GM19043 (cell line): ENCODE measurements around the gene PSD2.

Experiments used
- ATAC-seq: cut with Tn5 transposase; IDR thresholded peaks from one replicate; pipeline ENCODE4 v1.9.1; 2021; ENCODE audit warnings: low read depth; ENCODE audit not compliant: unreplicated experiment

The PSD2 gene

GRCh38 chr5:139870677-139871076 lies 75.1 kb downstream of the PSD2 start:
- no peak for ATAC-seq

- no peak for ATAC-seq
These were observed 76.0 kb downstream of the PSD2 start for GRCh38 chr5:139871614-139872013.

GRCh38 chr5:139872052-139872766 lies 76.6 kb downstream of the PSD2 start:
- no peak for ATAC-seq

- ATAC-seq = no peak
These were observed 77.5 kb downstream of the PSD2 start for GRCh38 chr5:139872851-139873794.

- no peak for ATAC-seq
These were observed 80.3 kb downstream of the PSD2 start for GRCh38 chr5:139875957-139876356.

DNA sequence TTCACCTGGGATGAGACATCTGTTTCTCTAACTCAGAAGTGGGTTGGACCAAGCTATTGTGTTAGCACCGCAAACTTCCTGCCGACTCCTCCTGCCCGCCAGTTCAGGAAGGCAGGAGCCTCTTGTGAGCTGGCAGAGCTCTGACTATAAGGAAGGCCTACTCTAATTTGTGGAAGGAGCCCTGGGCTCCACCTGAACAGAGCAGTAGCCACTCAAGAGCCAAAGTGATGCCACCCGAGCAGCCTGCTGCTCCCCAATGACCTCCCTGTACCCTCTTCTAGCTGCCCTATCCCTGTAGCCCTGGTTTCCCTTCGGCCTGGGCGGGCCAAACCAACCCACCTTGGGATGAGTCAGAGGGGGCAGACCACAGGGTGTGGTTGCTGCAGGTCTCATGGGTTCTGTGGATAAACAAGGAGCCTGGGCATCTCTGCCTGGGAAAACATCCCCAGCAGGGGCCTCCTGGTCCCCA lies 81.6 kb downstream of the PSD2 start:
- ATAC-seq = no peak

DNA sequence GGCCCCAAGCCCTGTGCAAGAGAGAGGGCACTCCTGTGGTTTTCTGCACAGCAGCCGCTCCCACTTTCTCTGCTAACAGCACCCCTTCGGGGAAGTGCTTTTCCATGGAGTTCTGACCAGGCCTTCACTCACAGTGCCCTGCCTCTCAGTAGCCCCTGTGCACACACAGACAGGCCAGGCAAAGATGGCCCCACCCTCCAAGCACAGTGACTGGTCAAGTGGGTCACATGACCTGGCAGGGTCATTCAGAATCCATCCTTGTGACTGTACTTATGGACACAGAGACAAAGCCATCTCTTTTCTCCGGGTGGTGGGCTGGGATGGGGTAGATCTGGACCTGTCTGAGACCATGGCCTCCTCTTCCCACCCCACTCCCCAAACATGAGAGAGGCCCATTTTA lies 82.5 kb downstream of the PSD2 start:
- no peak for ATAC-seq

- ATAC-seq = no peak
These were observed 85.0 kb downstream of the PSD2 start for GRCh38 chr5:139880416-139881142.

GRCh38 chr5:139881143-139881733 lies 85.6 kb downstream of the PSD2 start:
- no peak for ATAC-seq

DNA sequence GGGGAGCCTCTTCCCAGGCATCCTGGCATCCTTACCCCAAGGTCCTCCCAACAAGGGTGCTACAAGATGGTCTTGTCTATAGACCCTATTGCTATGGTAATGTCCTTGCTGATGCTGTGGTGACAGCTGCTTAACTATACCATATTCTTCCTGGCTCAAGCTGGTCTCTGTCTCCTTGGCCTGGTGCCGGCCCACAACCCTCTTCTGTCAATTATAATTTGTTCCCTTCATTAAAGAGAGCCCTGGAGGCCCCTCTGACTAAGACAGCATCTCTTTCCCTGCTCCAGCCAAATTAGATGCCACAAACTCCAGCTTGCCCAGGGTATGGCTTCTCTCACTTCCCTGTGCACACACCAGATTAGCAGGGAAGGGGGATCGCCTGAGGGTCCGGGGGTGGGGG lies 86.7 kb downstream of the PSD2 start:
- ATAC-seq = no peak

DNA sequence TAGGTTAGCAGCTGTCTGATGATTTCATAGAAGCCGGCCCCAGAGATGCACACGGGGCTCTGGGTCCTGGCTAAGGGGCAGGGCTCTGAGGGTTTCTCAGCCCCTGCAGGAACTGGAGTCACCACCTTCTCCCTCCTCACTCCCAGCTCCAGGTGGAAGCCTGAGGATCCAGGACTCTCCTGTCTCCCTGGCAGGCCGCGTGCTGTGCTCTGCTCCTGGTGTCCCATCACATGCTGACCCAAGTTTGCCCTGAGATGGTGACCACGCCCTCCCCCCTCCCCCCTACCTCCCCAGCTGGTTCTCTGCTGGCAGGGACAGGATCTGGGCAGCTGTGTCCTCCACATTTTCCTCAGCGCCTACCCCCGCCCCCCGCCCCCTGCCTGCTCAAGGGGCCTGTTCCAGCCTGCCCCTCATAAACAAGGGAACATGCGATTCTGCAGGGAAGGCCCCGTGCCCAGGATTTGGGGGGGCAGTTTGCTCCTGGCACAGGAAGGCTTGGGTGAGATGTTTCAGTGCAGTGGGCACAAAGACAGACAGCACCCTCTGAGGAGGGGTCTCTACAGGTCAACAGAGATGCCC lies 87.4 kb downstream of the PSD2 start:
- ATAC-seq = no peak

DNA sequence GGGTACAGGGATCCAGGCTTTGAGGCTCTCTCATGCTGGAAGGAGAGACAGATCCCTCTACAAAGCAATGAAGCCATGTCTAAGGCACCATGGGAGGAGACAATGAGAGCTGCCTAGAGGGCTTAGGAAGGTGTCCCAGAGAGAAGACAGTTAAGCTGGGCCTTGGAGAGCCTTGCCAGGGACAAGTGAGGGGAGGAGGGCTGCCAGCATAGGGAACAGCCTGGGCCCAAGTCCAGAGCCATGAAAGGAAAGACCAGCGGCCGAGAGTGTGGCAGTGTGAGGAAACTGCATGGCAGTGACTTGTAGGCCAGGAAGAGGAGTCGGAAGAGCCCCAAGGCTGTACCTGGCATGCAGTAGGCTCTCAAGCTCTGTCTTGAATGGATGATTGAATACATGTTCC lies 88.5 kb downstream of the PSD2 start:
- no peak for ATAC-seq

GRCh38 chr5:139884734-139885133 lies 89.1 kb downstream of the PSD2 start:
- ATAC-seq = no peak

DNA sequence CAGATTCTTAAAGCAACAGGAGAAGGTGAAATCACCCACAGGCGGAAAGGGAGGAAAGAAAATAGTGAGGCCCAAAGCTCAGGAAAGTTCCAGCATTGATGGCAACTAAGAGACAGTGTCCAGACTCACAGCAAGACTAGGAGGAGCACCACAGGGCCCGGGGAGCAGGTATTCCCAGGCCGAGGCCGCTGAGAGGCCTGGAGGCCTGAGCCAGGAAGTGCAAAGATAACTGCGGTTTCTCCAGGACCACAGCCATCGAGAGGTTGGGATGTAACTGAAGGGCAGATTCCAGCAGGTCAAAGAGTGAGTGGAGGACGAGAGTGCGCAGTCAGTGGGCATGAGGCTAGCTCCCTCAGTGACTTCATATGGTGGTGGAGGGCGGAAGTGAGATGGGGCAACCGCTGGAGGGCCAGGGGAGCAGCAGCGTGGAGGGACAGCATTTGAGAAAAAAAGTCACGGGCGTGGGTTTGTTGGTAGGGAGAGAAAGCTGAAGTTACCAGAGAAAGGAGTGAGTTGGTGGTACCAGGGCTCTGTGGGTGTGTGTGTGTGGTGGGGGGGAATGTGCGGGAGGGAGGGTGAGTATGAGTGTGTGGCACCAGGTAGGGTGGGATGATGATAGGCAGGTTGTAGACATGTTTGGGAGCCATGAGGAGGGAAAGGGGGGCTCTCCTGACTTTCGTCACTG lies 89.7 kb downstream of the PSD2 start:
- ATAC-seq = no peak

DNA sequence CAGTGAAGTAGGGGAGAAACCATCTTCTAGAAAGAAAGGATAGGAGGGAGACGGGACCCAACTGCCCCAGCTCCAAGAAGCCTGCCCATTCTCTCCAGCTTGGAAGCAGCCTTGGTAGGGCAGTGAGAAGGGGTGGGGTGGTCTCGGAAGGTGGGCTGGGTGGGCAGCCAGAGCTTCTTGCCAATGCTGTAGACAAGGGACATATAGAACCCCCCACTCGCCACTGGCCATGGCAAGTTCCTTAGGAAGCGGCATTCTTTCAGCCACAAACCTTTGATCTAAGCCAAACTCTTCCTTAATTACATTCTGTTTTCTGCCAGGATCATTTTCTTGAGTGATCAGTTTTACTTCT lies 90.2 kb downstream of the PSD2 start:
- no peak for ATAC-seq

DNA sequence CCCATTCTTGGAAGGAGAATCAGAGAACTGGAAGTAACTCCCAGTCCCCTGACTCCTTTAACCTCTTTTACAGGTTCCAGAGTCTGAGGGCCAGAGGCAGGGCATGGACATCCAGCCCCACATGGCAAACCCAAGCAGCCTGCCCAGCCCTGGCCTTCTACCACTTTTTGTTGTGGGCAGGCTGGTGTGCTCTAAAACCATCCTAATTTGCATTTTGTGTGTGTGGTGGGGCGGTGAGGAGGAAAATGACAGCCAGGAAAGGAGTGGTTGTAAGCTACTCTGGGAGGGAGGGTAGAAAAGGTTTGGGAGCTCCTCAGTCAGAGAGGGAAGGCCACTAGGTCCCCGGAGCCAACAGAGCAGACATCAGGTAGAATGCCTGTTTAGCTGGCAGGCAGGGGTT lies 90.6 kb downstream of the PSD2 start:
- no peak for ATAC-seq

DNA sequence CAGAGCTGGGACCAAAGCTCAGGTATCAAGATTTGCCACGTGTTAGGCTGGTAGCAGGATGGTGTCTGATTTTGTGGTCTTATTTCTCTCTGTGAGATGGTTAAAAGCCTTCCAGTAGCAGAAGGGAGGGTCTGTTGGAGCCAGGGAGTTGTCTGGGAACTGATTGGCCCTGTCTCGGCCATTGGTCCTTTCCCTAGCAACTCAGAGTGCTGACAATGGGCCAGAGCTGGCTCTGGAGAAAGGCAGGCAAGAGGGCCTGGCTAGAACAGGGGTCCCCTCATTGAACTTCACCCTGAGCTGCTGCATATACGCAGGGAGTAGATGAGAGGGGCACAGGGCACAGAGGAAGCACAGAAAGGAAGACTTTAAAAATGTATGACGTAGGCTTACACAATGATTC lies 92.8 kb downstream of the PSD2 start:
- no peak for ATAC-seq

DNA sequence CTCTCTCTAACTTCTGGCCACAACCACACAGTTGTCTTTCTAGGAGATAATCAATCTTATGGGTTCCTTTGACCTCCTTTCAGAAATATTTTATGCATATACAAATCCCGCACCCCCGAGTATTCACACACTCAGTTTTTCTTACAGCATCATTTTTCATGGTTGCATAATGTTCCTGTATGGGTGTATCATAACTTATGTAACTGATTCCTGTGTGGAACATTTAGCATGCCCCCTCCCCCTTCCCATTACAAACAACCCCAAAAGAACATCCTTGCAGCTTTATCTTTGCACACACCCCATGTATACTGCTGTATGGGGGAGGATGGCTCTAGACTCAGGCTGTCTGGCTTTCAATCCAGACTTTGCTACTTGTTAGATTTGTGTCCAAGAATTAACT lies 93.8 kb downstream of the PSD2 start:
- no peak for ATAC-seq

DNA sequence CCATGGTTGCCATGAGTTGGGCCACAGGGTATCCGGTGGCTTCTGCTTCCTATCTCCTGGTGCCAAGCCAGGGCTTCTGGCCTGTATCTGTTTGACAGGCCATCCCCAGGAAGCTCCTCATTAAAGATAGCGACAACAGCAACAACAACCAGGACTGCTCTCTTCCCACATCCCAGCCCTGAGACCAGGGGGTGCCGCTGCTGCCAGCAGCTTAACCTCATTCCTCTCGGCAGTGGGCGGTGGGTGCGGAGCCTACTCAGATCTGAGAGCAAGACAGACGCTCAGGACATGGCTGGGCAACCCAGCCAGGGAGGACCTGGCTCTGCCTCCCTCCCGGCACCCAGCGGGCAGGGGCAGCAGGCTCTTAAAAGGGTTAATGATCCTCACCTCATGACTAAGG lies 98.3 kb downstream of the PSD2 start:
- ATAC-seq = no peak
